Upper lobe of right lung (tissue), 1 donor: Measurements from ENCODE around the gene TRIM43B. TPM values are rescaled to one million over a fixed set of nuclear protein-coding genes. Genes with fewer than 3 reads are reported as not detected.
"Not testable (repeated sequence)": the region's sequence is repeated elsewhere in the genome, so short reads cannot be mapped to it uniquely, and the experiment has no call there.

ENCODE experiments used
- ATAC-seq: fragments of 200-7000 bp; cut with Tn5 transposase; one replicate; pipeline ENCODE4 v1.9.1; 2020; ENCODE audit warnings: mild to moderate bottlenecking, moderate library complexity
- DNase-seq: peaks from one replicate; pipeline ENCODE4 v3.0.0-alpha.2; 2020
- H3K27ac ChIP-seq: fragments of 200-600 bp; one replicate; pipeline ENCODE4 v1.8.0; 2022
- H3K27me3 ChIP-seq: fragments of 200-600 bp; one replicate; pipeline ENCODE4 v1.8.0; 2022; ENCODE audit warnings: mild to moderate bottlenecking
- H3K36me3 ChIP-seq: fragments of 200-600 bp; one replicate; pipeline ENCODE4 v1.8.0; 2022
- H3K4me1 ChIP-seq: fragments of 200-600 bp; one replicate; pipeline ENCODE4 v1.8.0; 2022
- H3K4me3 ChIP-seq: fragments of 200-600 bp; one replicate; pipeline ENCODE4 v1.8.0; 2022; ENCODE audit warnings: mild to moderate bottlenecking
- H3K9me3 ChIP-seq: fragments of 200-600 bp; one replicate; pipeline ENCODE4 v1.8.0; 2022
- CTCF ChIP-seq: fragments of 200-600 bp; IDR thresholded peaks from one replicate; pipeline ENCODE4 v1.8.0; 2022; ENCODE audit warnings: antibody characterized with exemption
- intact Hi-C: fragments of 100-400 bp; cut with DNase I; formaldehyde crosslinking; loops from one replicate; pipeline ENCODE4 v1.11.0; 2022
- total RNA-seq: library from RNA; stranded (reverse); fragmentation: NEBNext Ultra II Directional; extraction: Animal tissue kit (Norgen Biotek cat#: 25700); gene quantifications from one replicate; pipeline ENCODE4 v1.2.1, GENCODE V29; 2021
- donor health status: DM: no; HTN: yes; CAD: no; lungs with severe emphysema.

TRIM43B gene
- total RNA-seq, 1 donor from 2014 or later = not detected

- no peak for TF ChIP-seq CTCF
- DNase-seq (no peak), ATAC-seq (no peak)
- Histone ChIP-seq H3K4me1 (no peaks in the 10 kb centered on the region), H3K9me3 (no peaks in the 10 kb centered on the region), H3K27ac (no peak overlapping the region), H3K4me3 (no peak overlapping the region), H3K36me3 (no peaks in the 10 kb centered on the region), H3K27me3 (no peaks in the 10 kb centered on the region)
- intact Hi-C loops = no loop called here
These were observed 30.2 kb upstream of the TRIM43B start for GRCh38 chr2:95514718-95515117.

DNA sequence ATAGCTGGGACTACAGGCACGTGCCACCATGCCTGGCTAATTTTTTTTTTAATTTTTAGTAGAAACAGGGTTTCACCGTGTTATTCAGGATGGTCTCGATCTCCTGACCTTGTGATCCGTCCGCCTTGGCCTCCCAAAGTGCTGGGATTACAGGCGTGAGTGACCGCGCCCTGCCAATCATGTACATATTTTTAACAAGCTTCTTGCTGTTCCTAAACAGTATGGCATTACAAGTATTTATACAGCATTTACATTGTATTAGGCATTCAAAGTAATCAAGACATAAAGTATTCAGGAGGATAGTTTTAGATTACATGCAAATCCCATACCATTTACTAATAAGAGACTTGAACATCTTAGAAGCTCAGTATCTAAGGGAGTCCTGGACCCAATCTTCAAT is 29.7 kb upstream of the TRIM43B start:
- H3K4me1 ChIP-seq, ATAC-seq, DNase-seq, H3K36me3 ChIP-seq, H3K27ac ChIP-seq, H3K4me3 ChIP-seq, H3K9me3 ChIP-seq, intact Hi-C loops, H3K27me3 ChIP-seq: not testable (repeated sequence)

GRCh38 chr2:95509408-95509807 is 24.9 kb upstream of the TRIM43B start:
- Histone ChIP-seq H3K36me3 (no peaks in the 10 kb centered on the region), H3K4me1 (no peaks in the 10 kb centered on the region), H3K27me3 (no peaks in the 10 kb centered on the region), H3K27ac (no peak overlapping the region), H3K9me3 (no peaks in the 10 kb centered on the region), H3K4me3 (no peak overlapping the region)
- no peak for TF ChIP-seq CTCF
- intact Hi-C loops = no loop called here
- ATAC-seq = no peak
- no peak for DNase-seq

DNA sequence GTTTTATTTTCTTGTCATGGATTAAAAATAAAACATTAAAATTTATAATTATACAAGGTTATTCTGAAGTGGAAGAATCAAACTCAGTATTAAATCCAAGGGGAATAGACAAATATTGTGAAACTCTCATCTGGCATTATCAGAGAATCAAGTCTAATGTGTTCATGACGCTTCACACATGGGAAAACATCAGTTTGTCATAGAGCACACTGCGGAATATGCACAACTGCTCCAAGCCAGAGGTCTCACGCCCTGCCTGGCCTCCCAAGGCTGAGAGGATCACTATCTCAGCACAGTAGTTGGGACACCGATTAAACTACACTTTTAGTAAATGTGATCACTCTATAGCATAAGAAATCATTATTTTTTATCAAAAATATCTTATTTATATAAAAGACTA is 20.7 kb upstream of the TRIM43B start:
- Histone ChIP-seq H3K36me3 (no peaks in the 10 kb centered on the region), H3K27me3 (no peaks in the 10 kb centered on the region), H3K4me1 (no peaks in the 10 kb centered on the region), H3K9me3 (no peaks in the 10 kb centered on the region), H3K27ac (no peak overlapping the region), H3K4me3 (no peak overlapping the region)
- no peak for TF ChIP-seq CTCF
- peak; percentile 39 for ATAC-seq
- DNase-seq = no peak
- intact Hi-C loops = no loop called here

GRCh38 chr2:95500854-95501253 is 16.3 kb upstream of the TRIM43B start:
- intact Hi-C loops = no loop called here
- H3K27ac ChIP-seq = no peak overlapping the region
- no peak for TF ChIP-seq CTCF
- no peaks in the 10 kb centered on the region for H3K9me3 ChIP-seq
- H3K4me1 ChIP-seq = no peaks in the 10 kb centered on the region
- H3K36me3 ChIP-seq = no peaks in the 10 kb centered on the region
- no peak for ATAC-seq
- H3K4me3 ChIP-seq = no peak overlapping the region
- no peak for DNase-seq
- H3K27me3 ChIP-seq = no peaks in the 10 kb centered on the region

DNA sequence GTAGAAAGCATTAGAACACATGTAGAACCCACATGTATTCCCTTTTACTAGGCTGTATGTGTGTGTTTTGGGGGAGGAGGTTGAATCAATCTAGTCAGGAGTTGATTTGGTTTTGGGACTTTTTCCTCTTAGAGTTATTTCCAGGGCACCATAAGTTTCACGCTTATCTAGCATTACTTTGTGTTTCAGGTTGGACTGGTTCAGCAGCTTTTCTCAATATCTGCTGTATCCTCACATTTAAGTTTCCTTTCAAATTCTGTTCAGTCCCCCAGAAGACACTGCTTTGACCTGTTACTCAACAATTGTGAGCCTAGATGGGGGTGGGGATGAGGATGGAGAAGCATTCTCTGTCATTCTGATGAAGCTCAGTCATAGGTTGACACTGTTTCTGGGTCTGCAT is 7.5 kb upstream of the TRIM43B start:
- H3K4me1 ChIP-seq, H3K9me3 ChIP-seq, H3K4me3 ChIP-seq, ATAC-seq, H3K27ac ChIP-seq, H3K27me3 ChIP-seq, intact Hi-C loops, DNase-seq, H3K36me3 ChIP-seq: not testable (repeated sequence)

DNA sequence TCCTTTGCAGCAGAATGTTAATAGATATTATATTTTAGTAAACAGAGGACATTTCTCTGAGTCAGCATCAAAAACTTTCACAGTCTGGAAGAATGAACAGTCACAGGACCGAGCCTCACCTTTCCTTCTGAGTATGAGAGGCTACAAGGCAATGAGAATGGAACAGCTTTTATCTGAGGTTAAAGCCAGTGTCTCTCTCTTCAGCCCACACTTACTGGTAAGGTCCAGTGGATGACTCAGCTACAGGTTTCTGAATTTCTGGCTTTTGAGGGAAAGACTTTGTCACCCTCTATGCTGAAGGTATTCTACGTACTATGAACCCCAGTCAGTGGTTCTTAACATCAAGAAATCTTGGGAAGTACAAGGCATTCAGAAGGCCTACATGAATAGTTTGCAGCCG is 9.5 kb downstream of the TRIM43B start:
- ATAC-seq, H3K9me3 ChIP-seq, H3K27me3 ChIP-seq, H3K36me3 ChIP-seq, intact Hi-C loops, H3K4me3 ChIP-seq, H3K27ac ChIP-seq, H3K4me1 ChIP-seq, DNase-seq: not testable (repeated sequence)

- H3K36me3 ChIP-seq, H3K4me3 ChIP-seq, ATAC-seq, H3K27ac ChIP-seq, intact Hi-C loops, H3K9me3 ChIP-seq, H3K27me3 ChIP-seq, H3K4me1 ChIP-seq, DNase-seq: not testable (repeated sequence)
These were observed 16.6 kb downstream of the TRIM43B start for GRCh38 chr2:95467984-95468383.

DNA sequence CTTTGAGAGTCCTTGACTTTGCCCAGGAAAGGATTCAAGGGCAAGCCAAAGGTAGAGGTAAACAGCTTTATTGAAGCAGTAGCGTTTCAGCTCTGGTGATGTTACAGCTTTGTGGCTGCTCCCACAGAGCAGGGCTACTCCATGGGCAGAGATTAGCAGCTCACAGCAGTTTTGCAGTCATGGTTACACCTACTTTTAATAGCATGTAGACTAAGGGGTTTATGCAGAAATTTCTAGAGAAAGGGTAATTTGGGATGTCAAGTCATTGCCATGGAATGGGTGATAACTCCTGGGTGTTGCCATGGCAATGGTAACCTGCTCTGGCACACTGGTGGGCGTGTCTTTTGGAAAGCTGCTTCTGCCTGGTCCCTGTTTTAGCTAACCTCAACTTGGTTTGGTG is 18.0 kb downstream of the TRIM43B start:
- H3K9me3 ChIP-seq, intact Hi-C loops, H3K36me3 ChIP-seq, H3K27ac ChIP-seq, H3K4me3 ChIP-seq, H3K27me3 ChIP-seq, DNase-seq, H3K4me1 ChIP-seq, ATAC-seq: not testable (repeated sequence)

- H3K4me3 ChIP-seq, H3K9me3 ChIP-seq, H3K27ac ChIP-seq, DNase-seq, intact Hi-C loops, H3K27me3 ChIP-seq, H3K4me1 ChIP-seq, H3K36me3 ChIP-seq, ATAC-seq: not testable (repeated sequence)
These were observed 21.3 kb downstream of the TRIM43B start for GRCh38 chr2:95463292-95463691.

DNA sequence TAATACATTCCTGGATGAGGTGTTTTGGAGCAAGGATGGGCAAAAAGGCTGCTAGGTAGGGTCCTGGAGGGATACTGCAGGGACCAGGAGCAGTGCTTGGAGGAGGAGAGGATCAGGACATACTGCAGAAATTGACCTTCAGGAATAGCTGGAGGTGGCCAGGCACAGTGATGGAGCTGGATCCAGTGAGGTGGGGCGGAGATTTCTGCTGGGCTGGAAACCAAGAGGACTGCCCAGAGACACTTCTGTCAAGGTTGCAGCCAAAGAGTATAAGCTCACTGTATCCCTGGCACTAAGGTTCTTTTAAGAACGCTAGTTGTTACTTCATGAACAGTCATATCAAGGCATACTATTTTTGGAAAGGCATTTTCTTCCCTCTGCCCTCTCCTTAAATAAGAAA is 39.2 kb downstream of the TRIM43B start:
- intact Hi-C loops, H3K36me3 ChIP-seq, H3K9me3 ChIP-seq, H3K27me3 ChIP-seq, ATAC-seq, H3K4me1 ChIP-seq, DNase-seq, H3K4me3 ChIP-seq, H3K27ac ChIP-seq: not testable (repeated sequence)
